ENCODE data around the gene PPM1G.

Gene PPM1G

GRCh38 chr2:27422958-27423357 is 13.6 kb upstream of the PPM1G start:
- DNase-seq, result no peak
- Histone ChIP-seq H3K27me3 (no peaks in the 10 kb centered on the region), H3K4me3 (no peak overlapping the region), H3K27ac (no peak overlapping the region), H3K9me3 (no peaks in the 10 kb centered on the region), H3K4me1 (no peaks in the 10 kb centered on the region), H3K36me3 (no peaks in the 10 kb centered on the region)
- intact Hi-C loops (cut with DNase I; ENCODE audit: low total_unique reads), result no loop called here
- no peak for TF ChIP-seq CTCF (IDR thresholded peaks at IDR 0.05)

GRCh38 chr2:27421660-27422250 is 12.4 kb upstream of the PPM1G start:
- Histone ChIP-seq H3K9me3 (no peaks in the 10 kb centered on the region), H3K27ac (no peak overlapping the region), H3K36me3 (no peaks in the 10 kb centered on the region), H3K4me3 (no peak overlapping the region), H3K4me1 (no peaks in the 10 kb centered on the region), H3K27me3 (no peaks in the 10 kb centered on the region)
- no peak for TF ChIP-seq CTCF (IDR thresholded peaks at IDR 0.05)
- DNase-seq, result no peak
- intact Hi-C loops (cut with DNase I; ENCODE audit: low total_unique reads), result no loop called here

- Histone ChIP-seq H3K27me3 (no peaks in the 10 kb centered on the region), H3K27ac (no peak overlapping the region), H3K4me3 (no peak overlapping the region), H3K4me1 (no peaks in the 10 kb centered on the region), H3K36me3 (no peaks in the 10 kb centered on the region), H3K9me3 (no peaks in the 10 kb centered on the region)
- TF ChIP-seq CTCF (IDR thresholded peaks at IDR 0.05), result no peak
- intact Hi-C loops (cut with DNase I; ENCODE audit: low total_unique reads), result no loop called here
- no peak for DNase-seq
These were observed 11.6 kb upstream of the PPM1G start for GRCh38 chr2:27420996-27421395.

GRCh38 chr2:27416151-27416550 is 6.8 kb upstream of the PPM1G start:
- DNase-seq, result no peak
- no peak for TF ChIP-seq CTCF (IDR thresholded peaks at IDR 0.05)
- intact Hi-C loops (cut with DNase I; ENCODE audit: low total_unique reads), result no loop called here
- no peaks in the 10 kb centered on the region for H3K4me1 ChIP-seq
- H3K9me3 ChIP-seq, result no peaks in the 10 kb centered on the region
- no peaks in the 10 kb centered on the region for H3K36me3 ChIP-seq
- H3K27ac ChIP-seq, result no peak overlapping the region
- no peak overlapping the region for H3K4me3 ChIP-seq
- no peaks in the 10 kb centered on the region for H3K27me3 ChIP-seq

- no peak for TF ChIP-seq CTCF (IDR thresholded peaks at IDR 0.05)
- Histone ChIP-seq H3K4me3 (no peak overlapping the region), H3K9me3 (no peaks in the 10 kb centered on the region), H3K27me3 (no peaks in the 10 kb centered on the region), H3K4me1 (peaks cover 0 to 19% (median 7%) of the 10 kb centered on the region in 4 donors), H3K27ac (no peak overlapping the region), H3K36me3 (no peaks in the 10 kb centered on the region)
- intact Hi-C loops (cut with DNase I; ENCODE audit: low total_unique reads), result no loop called here
- no peak for DNase-seq
These were observed 3.2 kb upstream of the PPM1G start for GRCh38 chr2:27412419-27413152.
